Measurements from ENCODE around the gene MIXL1.
A peak's percentile ranks its signal among the peaks of the same experiment; 100 is the strongest.
"Not testable (repeated sequence)": the region's sequence is repeated elsewhere in the genome, so short reads cannot be mapped to it uniquely, and the experiment has no call there.

The MIXL1 gene

DNA sequence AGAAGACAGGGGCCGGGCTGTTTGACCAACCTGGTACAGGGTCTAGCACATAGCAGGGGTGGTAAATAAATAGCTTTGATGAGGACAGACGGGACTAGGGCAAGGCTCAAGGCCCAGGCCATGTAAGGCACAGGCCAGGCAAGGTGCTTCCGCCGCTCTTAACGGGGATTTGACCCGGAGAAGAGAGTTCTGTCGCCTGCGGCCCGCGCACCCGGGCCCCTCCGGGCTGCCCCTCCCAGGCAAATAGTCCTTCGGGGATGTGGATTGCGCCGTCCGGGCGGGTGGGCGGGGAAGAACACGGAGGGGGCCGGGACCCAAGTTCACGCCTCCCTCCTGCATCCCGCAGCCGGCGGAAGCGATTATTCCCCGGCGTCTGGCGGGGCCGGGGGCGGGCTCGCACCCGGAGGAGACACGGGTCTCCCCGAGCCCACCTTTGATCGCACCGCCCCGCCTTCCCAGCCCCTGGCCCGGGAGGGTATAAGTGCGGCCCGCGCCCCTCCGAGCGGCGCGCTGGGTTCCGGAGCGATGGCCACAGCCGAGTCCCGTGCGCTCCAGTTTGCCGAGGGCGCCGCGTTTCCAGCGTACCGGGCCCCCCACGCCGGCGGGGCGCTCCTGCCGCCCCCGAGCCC, at the start of gene MIXL1:
TSS of gene MIXL1 (plus strand) at position 508 of the 629 bp plus-strand sequence. CDS start at position 526, 18 bp downstream.
- no peak for DNase-seq

DNA sequence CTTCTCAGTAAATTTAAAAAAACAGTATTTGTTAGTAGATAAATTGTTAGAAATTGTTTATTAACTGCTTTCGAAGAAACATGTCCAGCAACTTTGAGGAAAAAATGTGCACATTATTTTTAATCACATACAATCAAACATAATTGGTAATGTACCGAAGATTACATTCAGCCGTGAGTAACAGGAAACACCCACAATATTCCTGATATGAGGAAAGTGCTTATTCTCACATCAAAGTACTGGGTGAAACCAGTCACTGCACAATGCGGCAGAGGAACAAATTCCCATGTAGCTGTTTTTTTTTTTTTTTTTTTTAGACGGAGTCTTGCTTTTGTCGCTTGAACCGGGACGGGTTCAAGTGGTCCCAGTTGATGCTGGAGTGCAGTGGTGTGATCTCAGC, 46.6 kb upstream of the MIXL1 start:
- no peak for DNase-seq

DNA sequence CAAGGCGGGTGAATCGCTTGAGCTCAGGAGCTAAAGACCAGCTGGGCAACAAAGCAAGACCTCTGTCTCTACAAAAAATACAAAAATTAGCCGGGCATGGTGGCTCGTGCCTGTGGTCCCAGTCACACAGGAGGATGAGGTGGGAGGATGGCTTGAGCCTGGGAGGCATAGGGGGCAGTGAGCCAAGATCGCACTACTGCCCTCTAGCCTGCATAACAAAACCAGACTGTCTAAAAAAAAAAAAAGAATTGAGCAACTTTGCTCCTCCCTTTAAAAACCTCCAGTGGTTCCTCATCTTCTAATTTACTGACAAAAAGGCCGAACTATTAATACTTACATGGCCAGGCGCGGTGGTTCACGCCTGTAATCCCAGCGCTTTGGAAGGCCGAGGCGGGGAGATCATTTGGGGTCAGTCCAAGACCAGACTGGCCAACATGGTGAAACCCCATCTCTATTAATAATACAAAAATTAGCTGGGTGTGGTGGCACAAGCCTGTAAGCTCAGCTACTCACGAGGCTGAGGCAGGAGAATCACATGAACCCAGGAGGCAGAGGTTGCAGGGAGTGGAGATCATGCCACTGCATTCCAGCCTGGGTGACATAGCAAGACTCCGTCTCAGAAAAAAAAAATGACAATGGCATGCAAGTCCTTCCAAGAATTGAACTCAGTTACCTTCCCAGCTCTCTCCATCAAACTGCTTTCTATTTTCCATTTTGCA, 41.3 kb upstream of the MIXL1 start:
- peak; percentile 37 for DNase-seq

DNA sequence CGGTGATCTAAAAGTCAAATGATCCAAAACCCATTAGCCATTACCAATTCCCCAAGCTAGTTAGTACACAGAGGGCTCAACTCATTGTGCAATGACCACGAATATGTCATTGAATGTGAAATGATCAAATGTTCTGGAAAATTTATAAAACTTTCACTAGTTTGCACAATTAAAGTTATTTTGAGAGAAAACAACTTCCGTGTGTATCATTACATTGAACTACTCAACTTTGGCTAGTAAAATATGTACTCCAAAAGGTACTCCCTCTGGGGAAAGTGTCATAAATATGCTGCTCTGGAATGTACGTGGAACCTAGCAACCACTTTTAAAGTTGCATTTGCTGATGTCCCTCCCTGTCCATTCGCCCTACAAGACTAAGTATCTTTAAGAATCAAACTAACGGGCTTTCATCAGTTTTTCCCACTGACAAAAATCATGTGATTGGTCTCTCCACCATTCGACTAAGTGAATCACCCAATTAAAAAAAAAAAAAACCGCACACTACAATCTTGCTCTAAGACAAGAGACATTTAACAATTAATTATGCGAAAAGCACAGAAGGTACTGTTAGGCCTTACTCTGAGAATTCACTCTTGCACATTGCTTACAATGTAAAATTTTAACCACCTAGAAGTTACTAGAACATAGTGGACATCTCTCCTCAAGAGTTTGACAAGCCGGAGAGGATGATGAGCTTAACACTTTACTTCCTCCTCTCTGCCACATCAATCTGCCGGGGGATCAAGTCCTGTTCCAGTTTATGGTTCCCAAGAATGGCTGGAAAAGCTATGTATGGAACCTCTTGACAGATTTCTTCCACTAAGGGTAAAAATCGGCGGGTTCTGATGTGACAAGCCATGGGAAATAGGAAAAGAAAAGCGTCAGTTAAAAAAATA, 38.1 kb upstream of the MIXL1 start:
- peak; percentile 35 for DNase-seq

- peak; percentile 89 for DNase-seq
These were observed 37.1 kb upstream of the MIXL1 start, which contains the start of gene ACBD3 for GRCh38 chr1:226186124-226187018. TSS of gene ACBD3 (minus strand) at chr1:226186741. CDS start at chr1:226186675, 66 bp downstream.

DNA sequence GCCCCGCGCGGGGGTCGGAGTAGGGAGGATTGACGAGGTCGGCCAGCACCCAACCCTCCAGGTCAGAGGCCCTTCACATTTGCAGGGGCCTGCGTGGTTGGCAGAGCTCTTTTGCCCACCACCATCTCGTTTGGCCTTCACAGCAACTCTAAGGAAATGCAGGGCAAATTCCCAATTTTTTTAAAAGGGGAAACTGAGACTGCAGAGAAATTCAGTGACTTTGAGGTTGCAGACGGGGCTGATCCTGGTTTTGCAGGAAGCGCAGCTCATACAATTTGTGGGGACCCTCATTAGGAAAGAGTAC, 36.5 kb upstream of the MIXL1 start:
- DNase-seq: no peak

GRCh38 chr1:226187380-226187779, 36.1 kb upstream of the MIXL1 start:
- DNase-seq: no peak

GRCh38 chr1:226195144-226195543, 28.3 kb upstream of the MIXL1 start:
- no peak for DNase-seq

GRCh38 chr1:226199971-226200370, 23.5 kb upstream of the MIXL1 start:
- DNase-seq: no peak

GRCh38 chr1:226201029-226201593, 22.4 kb upstream of the MIXL1 start:
- no peak for DNase-seq

DNA sequence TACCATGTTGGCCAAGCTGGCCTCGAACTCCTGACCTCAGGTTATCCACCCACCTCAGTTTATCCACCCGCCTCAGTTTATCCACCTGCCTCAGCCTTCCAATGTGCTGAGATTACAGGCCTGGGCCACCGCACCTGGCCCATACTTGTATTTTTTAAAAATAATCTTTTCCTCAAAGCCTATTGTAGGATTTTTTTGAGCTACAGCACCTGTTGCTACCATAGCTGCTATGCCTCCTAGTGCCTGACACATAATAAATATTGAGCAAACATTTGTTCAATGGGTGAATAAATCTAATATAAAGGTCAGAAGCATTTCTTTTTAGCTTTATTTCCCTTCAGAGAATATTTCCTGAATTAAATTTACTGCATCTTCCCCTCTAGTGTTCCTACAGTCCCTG, 21.2 kb upstream of the MIXL1 start:
- DNase-seq: no peak

DNA sequence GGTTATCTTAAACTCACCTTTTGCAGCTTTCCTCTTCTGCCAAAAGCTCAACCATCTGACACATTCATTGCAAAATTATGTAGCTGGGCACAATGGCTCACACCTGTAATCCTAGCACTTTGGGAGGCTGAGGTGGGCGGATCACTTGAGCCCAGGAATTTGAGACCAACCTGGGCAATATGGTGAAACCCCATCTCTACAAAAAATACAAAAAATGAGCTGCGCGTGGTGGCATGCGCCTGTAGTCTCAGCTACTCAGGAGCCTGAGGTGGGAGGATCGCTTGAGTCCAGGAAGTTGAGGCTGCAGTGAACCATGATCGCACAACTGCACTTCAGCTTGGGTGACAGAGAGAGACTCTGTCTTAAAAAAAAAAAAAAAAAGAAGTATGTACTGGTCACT, 20.8 kb upstream of the MIXL1 start:
- DNase-seq: not testable (repeated sequence)

- DNase-seq: no peak
These were observed 20.2 kb upstream of the MIXL1 start for GRCh38 chr1:226203240-226203639.

DNA sequence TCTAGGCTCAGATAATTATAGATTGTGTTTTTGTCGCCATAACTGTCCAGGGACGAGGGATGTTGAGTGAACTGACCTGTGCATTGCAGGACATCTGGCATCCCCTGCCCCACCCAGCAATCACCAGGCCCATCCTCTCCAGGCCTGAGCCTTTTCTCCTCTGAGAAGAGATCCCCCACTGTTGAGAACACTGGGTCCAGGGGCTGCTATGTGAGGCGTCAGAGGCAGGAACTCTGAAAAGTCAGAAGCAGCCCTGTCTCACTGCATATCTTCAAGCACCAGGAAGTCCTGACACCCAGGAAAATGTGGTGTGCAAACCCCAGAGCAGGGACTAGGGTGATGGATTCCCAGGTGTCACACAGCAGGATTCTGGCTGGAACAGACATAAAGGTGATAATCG, 19.8 kb upstream of the MIXL1 start:
- DNase-seq: no peak

DNA sequence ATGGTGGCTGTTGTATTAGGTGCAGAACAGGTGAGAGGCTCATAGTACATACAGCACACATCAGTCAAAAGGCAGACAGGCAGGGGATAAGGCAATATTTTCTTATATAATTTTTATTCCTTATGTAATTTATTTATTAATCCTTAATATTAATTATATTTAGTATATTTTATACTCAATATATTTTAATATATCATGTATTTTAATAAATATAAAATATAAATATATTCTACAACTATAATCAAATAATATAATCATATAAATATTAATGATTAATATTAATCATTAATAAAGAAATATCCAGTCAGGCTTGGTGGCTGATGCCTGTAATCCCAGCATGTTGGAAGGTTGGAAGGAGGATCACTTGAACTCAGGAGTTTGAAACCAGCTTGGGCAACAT, 19.3 kb upstream of the MIXL1 start:
- DNase-seq: no peak

- DNase-seq: no peak
These were observed 16.4 kb upstream of the MIXL1 start for GRCh38 chr1:226207048-226207447.

- no peak for DNase-seq
These were observed 14.0 kb upstream of the MIXL1 start for GRCh38 chr1:226209307-226210059.

GRCh38 chr1:226210571-226211176, 12.8 kb upstream of the MIXL1 start:
- no peak for DNase-seq

GRCh38 chr1:226211181-226211821, 12.2 kb upstream of the MIXL1 start:
- DNase-seq: no peak

DNA sequence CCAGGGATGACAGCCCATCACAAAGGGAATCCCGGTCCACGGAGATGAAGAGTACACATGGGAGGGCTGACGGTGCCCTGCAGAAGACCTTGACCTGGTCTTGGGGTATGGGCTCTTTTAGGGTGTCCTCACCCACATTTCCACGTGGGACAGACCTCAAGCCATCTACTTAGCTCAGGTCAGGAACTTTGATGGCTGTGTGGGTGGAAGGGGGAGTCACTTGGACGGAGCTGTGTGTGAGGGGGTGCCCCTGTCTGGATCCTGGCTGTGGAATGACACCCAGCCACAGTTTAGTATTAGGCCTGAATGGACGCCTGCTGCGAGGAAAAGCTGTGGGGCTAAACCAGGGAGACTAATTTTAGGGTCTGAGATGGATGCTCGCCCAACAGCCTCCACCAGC, 10.9 kb upstream of the MIXL1 start:
- no peak for DNase-seq

DNA sequence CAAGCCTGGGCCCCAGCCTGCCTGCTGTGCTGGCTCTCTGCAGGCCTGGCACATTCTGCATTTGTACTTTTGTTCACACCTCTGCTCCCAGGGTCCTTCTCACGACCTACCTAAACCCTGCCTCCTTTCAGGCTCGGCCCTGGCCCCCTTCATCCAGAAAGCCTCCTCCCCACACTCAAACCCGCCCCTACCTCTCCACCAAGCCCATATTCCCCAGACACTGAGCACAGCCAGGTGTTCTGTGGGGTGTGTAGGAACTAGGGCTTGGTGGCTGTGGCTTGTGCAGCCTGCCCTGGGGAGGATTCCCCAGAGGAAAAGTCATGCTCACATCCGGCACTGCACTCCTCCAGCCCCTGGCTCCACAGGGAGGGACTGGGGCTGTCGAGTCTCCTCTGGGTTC, 8.2 kb upstream of the MIXL1 start:
- no peak for DNase-seq
